Limb (tissue), 2 donors: ENCODE results near the gene KRTDAP.

Experiments
- DNase-seq, 2 donors: peaks; one replicate each; pipeline ENCODE4 v3.0.0-alpha.2; 2016; ENCODE audit errors: extremely low spot score in 2 of 2

The KRTDAP gene

GRCh38 chr19:35454663-35455062, 35.6 kb downstream of the KRTDAP start:
- DNase-seq = no peak

- DNase-seq = no peak
Observed at GRCh38 chr19:35451338-35452096, 38.7 kb downstream of the KRTDAP start.

- DNase-seq = no peak
Observed at GRCh38 chr19:35449359-35450043, 40.8 kb downstream of the KRTDAP start.

- no peak for DNase-seq
Observed at GRCh38 chr19:35447606-35448469, 42.4 kb downstream of the KRTDAP start, which contains the start of gene FFAR2. Gene FFAR2, plus strand, starts transcription at chr19:35448257. Its CDS starts 1,458 bp downstream, at chr19:35449715.

GRCh38 chr19:35445826-35446593, 44.3 kb downstream of the KRTDAP start:
- DNase-seq = no peak

- DNase-seq = no peak
Observed at GRCh38 chr19:35444735-35445134, 45.5 kb downstream of the KRTDAP start.

- no peak for DNase-seq
Observed at GRCh38 chr19:35442091-35442490, 48.2 kb downstream of the KRTDAP start.

GRCh38 chr19:35439921-35440320, 50.3 kb downstream of the KRTDAP start:
- DNase-seq = no peak

- no peak for DNase-seq
Observed at GRCh38 chr19:35438527-35438926, 51.7 kb downstream of the KRTDAP start.

- DNase-seq = no peak
Observed at GRCh38 chr19:35438096-35438495, 52.2 kb downstream of the KRTDAP start.

GRCh38 chr19:35437406-35437951, 52.8 kb downstream of the KRTDAP start:
- no peak for DNase-seq
